RWPE1 (cell line): ENCODE data around the gene MPPED2.

ENCODE experiments used
- CTCF ChIA-PET: fragments of 350-600 bp; sonication (Branson Sonifier 250); formaldehyde crosslinking; extraction: SDS; loops from one replicate; lab custom pipeline; 2021; lab: Yijun Ruan, JAX
- POLR2A ChIA-PET: fragments of 400-600 bp; formaldehyde crosslinking; extraction: SDS; loops from one replicate; lab custom pipeline; 2020; ENCODE audit warnings: antibody characterized with exemption; ENCODE audit not compliant: low non-redundant PET; lab: Yijun Ruan, JAX
- DNase-seq: peaks from one replicate; pipeline ENCODE4 v3.0.0; 2012; ENCODE audit warnings: low spot score
- H3K27ac ChIP-seq: fragments of 450-650 bp; 2 replicates; pipeline ENCODE4 v1.5.1; 2017
- CTCF ChIP-seq: fragments of 450-650 bp; conservative IDR thresholded peaks from 2 replicates; pipeline ENCODE4 v1.5.1; 2017; ENCODE audit warnings: low read depth, mild to moderate bottlenecking

Gene MPPED2

GRCh38 chr11:30432178-30432577, 154.0 kb downstream of the MPPED2 start:
- ChIA-PET CTCF (interaction anchor here (0.7 kb wide), 1 partner anchor 387 kb away, joined by 5 read pairs; no protein-coding TSS in a partner anchor), POLR2A (no interaction called here)
- no peak for TF ChIP-seq CTCF
- H3K27ac ChIP-seq: no peak overlapping the region
- DNase-seq: no peak

GRCh38 chr11:30431127-30431814, 154.9 kb downstream of the MPPED2 start:
- no peak for DNase-seq
- H3K27ac ChIP-seq: no peak overlapping the region
- TF ChIP-seq CTCF: no peak
- ChIA-PET POLR2A (no interaction called here), CTCF (no interaction called here)

GRCh38 chr11:30429550-30429949, 156.6 kb downstream of the MPPED2 start:
- no peak for DNase-seq
- ChIA-PET CTCF (interaction anchor here (0.6 kb wide), 1 partner anchor 812 kb away, joined by 3 read pairs; no protein-coding TSS in a partner anchor), POLR2A (no interaction called here)
- no peak for TF ChIP-seq CTCF
- H3K27ac ChIP-seq: no peak overlapping the region

- H3K27ac ChIP-seq: no peak overlapping the region
- ChIA-PET CTCF (no interaction called here), POLR2A (no interaction called here)
- no peak for DNase-seq
- no peak for TF ChIP-seq CTCF
Observed at GRCh38 chr11:30426781-30427180, 159.4 kb downstream of the MPPED2 start.

- no peak for DNase-seq
- CTCF ChIA-PET: interaction anchor here (1.2 kb wide), 1 partner anchor 26 kb away, joined by 3 read pairs; no protein-coding TSS in a partner anchor
- POLR2A ChIA-PET: no interaction called here
- no peak for TF ChIP-seq CTCF
- H3K27ac ChIP-seq: no peak overlapping the region
Observed at GRCh38 chr11:30424844-30425243, 161.3 kb downstream of the MPPED2 start.

GRCh38 chr11:30424321-30424720, 161.8 kb downstream of the MPPED2 start:
- no peak overlapping the region for H3K27ac ChIP-seq
- no peak for DNase-seq
- TF ChIP-seq CTCF: no peak
- ChIA-PET POLR2A (no interaction called here), CTCF (interaction anchor here (1.2 kb wide), 1 partner anchor 26 kb away, joined by 3 read pairs; no protein-coding TSS in a partner anchor)
